Effector memory CD8-positive, alpha-beta T cell (primary cell): ENCODE results near the gene CEP70.

Source experiments
- ATAC-seq: fragments of 150-1000 bp; cut with Tn5 transposase; replicated peaks from 2 replicates; pipeline ENCODE4 v1.10.0; 2021; ENCODE audit warnings: mild to moderate bottlenecking, moderate library complexity
- DNase-seq, 3 experiments: peaks; one replicate each; pipeline ENCODE4 v3.0.0; 2021
- H3K27ac Mint-ChIP-seq, 2 donors: one replicate each; pipeline ENCODE4 v1.8.0; 2022; ENCODE audit warnings: mild to moderate bottlenecking in 2 of 2, mixed read lengths in 2 of 2, moderate library complexity in 2 of 2
- H3K27me3 Mint-ChIP-seq, 2 donors: one replicate each; pipeline ENCODE4 v1.8.0; 2022; ENCODE audit warnings: mixed read lengths in 2 of 2
- H3K36me3 Mint-ChIP-seq: one replicate; pipeline ENCODE4 v1.8.0; 2022; ENCODE audit warnings: mild to moderate bottlenecking, moderate library complexity, mixed read lengths; ENCODE audit not compliant: insufficient read depth
- H3K4me1 Mint-ChIP-seq, 2 donors: one replicate each; pipeline ENCODE4 v1.8.0; 2022; ENCODE audit warnings: low read depth in 2 of 2, mixed read lengths in 2 of 2
- H3K4me3 Mint-ChIP-seq, 2 donors: one replicate each; pipeline ENCODE4 v1.8.0; 2022; ENCODE audit warnings: mild to moderate bottlenecking in 2 of 2, mixed read lengths in 2 of 2, moderate library complexity in 2 of 2
- H3K9me3 Mint-ChIP-seq, 2 donors: one replicate each; pipeline ENCODE4 v1.8.0; 2022; ENCODE audit warnings: mixed read lengths in 2 of 2
- total RNA-seq, 9 experiments: gene quantifications; one replicate each; lab custom pipeline; 2026; lab: John Stamatoyannopoulos, UW

CEP70 gene, protein sequence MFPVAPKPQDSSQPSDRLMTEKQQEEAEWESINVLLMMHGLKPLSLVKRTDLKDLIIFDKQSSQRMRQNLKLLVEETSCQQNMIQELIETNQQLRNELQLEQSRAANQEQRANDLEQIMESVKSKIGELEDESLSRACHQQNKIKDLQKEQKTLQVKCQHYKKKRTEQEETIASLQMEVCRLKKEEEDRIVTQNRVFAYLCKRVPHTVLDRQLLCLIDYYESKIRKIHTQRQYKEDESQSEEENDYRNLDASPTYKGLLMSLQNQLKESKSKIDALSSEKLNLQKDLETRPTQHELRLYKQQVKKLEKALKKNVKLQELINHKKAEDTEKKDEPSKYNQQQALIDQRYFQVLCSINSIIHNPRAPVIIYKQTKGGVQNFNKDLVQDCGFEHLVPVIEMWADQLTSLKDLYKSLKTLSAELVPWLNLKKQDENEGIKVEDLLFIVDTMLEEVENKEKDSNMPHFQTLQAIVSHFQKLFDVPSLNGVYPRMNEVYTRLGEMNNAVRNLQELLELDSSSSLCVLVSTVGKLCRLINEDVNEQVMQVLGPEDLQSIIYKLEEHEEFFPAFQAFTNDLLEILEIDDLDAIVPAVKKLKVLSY
- 6.9 to 27.2 (median 16.8) reads per million in 9 experiments for total RNA-seq

DNA sequence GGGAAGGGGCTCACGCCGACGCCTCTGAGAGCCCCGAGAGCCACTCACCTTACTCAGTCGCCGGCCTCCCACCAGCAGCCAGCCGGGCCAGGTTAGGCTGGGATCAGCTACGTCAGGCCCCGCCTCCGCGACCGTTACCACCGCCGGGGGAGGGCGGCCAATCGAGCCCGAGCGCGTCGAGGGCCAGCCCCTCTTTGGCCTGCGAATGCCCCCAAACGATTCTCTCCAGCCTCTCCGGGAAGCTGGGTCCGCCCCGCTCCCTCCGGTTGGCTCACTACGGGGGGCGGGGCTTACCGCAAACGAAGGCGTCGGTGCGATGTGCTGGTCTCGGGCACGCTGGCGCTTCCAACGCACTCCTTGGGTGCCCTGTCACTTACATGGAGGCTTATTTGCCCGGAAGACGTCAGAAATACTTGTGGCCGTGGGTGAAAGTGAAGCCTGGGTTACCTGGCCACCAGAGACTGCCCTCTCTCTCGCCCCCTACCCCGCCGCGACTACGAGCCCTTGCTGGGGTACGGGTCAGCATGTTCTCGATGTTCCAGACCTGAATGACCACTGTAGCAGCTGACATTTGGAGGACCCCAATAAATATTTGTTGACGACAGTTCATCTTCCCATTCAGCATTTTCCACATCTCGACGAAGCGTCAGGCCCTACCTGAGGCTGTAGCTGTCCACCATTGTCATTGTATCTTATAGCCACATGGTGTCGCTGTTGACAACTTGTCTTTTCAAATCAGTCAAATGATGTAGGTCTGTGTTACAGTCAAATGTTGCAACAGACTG lies at the start of gene CEP70:
Gene CEP70 (minus strand): TSS at position 111 of the 785 bp plus-strand sequence. CDS start 21,333 bp downstream, outside the sequence.
- Mint-ChIP-seq H3K4me3 (peak within 1 kb of the TSS; percentile 88 to 99), H3K36me3 (peaks cover 18% of the 10 kb centered on the region), H3K4me1 (peaks cover 9 to 14% of the 10 kb centered on the region in 2 donors), H3K9me3 (no peaks in the 10 kb centered on the region), H3K27me3 (no peaks in the 10 kb centered on the region), H3K27ac (peak within 1 kb of the TSS; percentile 94 to 98)
- ATAC-seq (peak; percentile 92), DNase-seq (peak; percentile 86 to 90 (median 89))

DNA sequence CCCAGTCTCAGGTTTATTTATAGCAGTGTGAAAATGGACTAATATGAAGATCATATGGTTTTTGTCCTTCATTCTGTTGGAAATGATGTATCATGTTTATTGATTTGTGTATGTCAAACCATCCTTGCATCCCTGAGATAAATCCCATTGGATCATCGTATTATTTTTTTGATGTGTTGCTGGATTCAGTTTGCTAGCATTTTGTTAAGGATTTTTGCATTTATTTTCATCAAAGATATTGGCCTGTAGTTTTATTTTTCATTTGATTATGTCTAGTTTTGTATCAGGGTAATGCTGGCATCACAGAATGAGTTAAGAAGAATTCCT lies 48.8 kb upstream of the CEP70 start:
- no peaks in the 10 kb centered on the region for H3K27me3 Mint-ChIP-seq

DNA sequence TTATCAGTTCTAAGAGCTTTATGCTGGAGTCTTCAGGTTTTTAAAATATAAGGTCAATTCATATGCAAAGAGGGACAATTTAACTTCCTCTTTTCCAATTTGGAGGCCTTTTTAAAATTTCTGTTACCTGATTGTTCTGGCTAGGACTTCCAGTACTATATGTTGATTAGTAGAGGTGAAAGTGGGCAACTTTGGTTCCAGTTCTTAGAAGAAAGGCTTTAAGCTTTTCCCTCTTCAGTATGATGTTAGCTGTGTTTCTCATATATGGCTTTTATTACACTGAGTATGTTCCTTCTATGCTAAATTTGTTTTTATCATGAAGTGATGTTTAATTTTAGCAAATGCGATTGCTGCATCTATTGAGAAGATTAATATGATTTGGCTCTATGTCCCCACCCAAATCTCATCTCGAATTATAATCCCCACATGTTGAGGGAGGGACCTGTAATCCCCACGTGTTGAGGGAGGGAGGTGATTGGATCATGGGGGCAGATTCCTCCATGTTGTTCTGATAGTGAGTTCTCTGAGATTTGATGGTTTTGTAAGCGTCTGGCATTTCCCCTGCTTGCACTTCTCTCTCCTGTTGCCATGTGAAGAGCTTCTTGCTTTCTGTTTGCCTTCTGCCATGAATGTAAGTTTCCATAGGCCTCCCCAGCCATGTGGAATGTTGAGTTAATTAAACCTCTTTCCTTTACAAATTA lies 48.3 kb upstream of the CEP70 start:
- ATAC-seq (no peak), DNase-seq (no peak)
- Mint-ChIP-seq H3K4me1 (no peaks in the 10 kb centered on the region), H3K9me3 (peaks cover 14 to 19% of the 10 kb centered on the region in 2 donors), H3K4me3 (no peak overlapping the region), H3K36me3 (no peaks in the 10 kb centered on the region), H3K27ac (no peak overlapping the region), H3K27me3 (no peaks in the 10 kb centered on the region)

More for the DNA sequence above, 48.8 kb upstream of the CEP70 start:
- Mint-ChIP-seq H3K36me3 (no peaks in the 10 kb centered on the region), H3K4me3 (no peak overlapping the region), H3K9me3 (peaks cover 14 to 17% of the 10 kb centered on the region in 2 donors), H3K4me1 (no peaks in the 10 kb centered on the region), H3K27ac (no peak overlapping the region)
- ATAC-seq, result no peak
- no peak for DNase-seq

DNA sequence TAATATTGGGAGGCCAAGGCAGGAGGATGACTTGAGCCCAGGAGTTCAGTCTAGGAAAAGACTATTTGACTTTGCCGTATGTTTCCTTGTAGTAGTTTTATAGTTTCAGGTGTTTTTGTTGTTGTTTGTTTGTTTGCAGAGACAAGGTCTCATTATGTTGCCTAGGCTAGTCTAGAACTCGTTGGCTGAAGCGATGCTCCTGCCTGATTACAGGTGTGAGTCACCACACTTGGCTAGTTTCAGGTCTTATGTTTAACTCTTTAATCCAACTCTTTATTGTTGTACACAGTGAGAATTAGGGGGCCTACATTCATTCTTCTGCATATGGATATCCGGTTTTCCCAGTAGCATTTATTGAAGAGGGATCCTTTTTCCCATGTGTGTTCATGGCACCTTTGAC lies 46.5 kb upstream of the CEP70 start:
- Mint-ChIP-seq H3K27ac (no peak overlapping the region), H3K4me3 (no peak overlapping the region), H3K27me3 (no peaks in the 10 kb centered on the region), H3K36me3 (no peaks in the 10 kb centered on the region), H3K9me3 (peaks cover 9 to 19% of the 10 kb centered on the region in 2 donors), H3K4me1 (no peaks in the 10 kb centered on the region)
- DNase-seq (no peak), ATAC-seq (no peak)

DNA sequence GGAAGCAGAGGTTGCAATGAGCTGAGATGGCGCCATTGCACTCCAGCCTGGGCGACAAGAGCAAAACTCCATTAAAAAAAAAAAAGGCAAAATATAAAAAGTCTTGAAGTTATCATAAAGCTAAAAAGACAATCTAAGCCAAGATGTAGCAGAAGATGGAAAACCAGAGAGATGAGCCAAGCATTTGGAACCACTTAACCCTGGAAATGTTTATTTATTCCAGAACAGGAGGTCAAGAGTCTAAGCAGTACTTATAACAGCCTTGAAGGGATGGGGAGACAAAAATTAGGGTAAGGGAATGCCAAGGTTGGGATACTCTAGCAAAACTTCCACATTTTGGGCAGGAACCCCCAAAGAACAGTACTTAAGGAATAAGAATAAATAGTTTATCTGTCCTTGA lies 44.6 kb upstream of the CEP70 start:
- Mint-ChIP-seq H3K27ac (no peak overlapping the region), H3K9me3 (peaks cover 9 to 19% of the 10 kb centered on the region in 2 donors), H3K36me3 (no peaks in the 10 kb centered on the region), H3K27me3 (no peaks in the 10 kb centered on the region), H3K4me1 (no peaks in the 10 kb centered on the region), H3K4me3 (no peak overlapping the region)
- ATAC-seq (no peak), DNase-seq (no peak)

DNA sequence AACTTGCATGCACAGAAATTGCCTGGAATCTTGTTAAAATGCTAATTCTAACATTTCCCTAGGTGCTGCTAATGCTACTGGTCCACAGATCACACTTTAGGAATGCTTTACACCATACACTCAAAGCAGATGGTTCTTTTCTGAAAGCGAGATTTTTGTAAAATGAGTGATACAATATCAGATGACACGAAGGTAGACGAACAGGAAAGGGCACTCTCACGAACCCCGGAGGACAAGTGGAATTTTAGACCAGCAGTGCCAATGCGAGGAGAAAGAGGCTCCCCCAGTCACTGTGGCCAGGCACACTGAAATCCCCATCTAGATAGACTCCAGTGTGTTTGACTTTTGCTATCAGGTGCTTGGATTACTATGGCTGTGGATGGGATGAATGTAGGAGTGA lies 35.5 kb upstream of the CEP70 start:
- ATAC-seq (no peak), DNase-seq (no peak)
- Mint-ChIP-seq H3K4me3 (no peak overlapping the region), H3K4me1 (no peaks in the 10 kb centered on the region), H3K9me3 (no peaks in the 10 kb centered on the region), H3K27ac (no peak overlapping the region), H3K27me3 (no peaks in the 10 kb centered on the region), H3K36me3 (peaks cover 2% of the 10 kb centered on the region)

DNA sequence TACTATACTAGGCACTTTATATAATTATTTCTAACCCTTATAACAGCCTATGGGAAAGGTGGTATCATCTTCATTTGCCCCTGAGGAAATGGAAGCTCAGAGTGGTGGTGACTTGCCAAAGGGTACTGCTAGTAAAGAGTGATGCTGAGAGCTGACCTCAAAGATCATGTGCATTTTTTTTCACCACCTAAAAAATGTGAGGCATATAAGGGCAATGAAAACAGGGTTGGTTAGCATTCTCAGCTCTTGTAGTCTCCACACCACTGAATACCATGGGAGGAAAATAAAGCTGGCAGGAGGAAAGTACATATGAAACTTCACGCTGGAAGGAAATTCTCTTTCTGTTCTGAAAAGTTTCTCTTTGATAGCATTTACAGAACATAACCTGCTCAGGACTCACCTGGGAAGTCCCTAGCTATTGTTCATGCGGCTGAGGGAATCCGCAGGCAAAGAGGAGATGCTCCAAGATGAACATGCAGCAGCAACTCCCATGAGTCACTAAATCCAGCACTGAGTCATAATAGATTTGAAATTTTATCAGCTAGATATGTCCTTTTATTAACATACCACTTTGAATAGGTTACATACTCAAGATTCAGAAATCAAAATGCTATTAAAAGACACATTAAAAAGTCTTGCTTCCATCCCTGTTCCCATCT lies 31.8 kb upstream of the CEP70 start:
- no peak for ATAC-seq
- Mint-ChIP-seq H3K4me1 (no peaks in the 10 kb centered on the region), H3K27ac (no peak overlapping the region), H3K27me3 (no peaks in the 10 kb centered on the region), H3K9me3 (no peaks in the 10 kb centered on the region), H3K36me3 (peaks cover 4% of the 10 kb centered on the region), H3K4me3 (no peak overlapping the region)
- DNase-seq, result no peak

DNA sequence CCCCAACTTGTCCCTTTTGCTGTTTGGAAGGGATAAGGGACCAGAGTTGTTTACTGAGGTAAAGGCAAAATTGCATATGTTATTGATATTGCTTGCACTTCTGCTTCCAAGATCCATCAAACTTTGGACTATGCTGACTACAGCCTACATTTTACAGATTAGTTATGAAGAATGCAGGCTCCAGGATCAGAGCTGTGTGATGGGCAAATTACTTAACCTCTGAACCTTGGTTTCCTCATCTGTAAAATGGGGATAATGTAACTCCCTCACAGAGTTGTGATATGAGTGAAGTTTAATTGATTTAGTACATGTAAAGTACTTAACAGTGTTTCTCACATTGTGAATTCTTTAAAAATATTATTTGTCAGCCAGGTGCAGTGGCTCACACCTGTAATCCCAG lies 30.5 kb upstream of the CEP70 start:
- H3K27ac Mint-ChIP-seq, result no peak overlapping the region
- H3K4me1 Mint-ChIP-seq, result no peaks in the 10 kb centered on the region
- no peak for DNase-seq
- H3K27me3 Mint-ChIP-seq, result no peaks in the 10 kb centered on the region
- H3K36me3 Mint-ChIP-seq, result peaks cover 3% of the 10 kb centered on the region
- no peaks in the 10 kb centered on the region for H3K9me3 Mint-ChIP-seq
- ATAC-seq, result no peak
- H3K4me3 Mint-ChIP-seq, result no peak overlapping the region

DNA sequence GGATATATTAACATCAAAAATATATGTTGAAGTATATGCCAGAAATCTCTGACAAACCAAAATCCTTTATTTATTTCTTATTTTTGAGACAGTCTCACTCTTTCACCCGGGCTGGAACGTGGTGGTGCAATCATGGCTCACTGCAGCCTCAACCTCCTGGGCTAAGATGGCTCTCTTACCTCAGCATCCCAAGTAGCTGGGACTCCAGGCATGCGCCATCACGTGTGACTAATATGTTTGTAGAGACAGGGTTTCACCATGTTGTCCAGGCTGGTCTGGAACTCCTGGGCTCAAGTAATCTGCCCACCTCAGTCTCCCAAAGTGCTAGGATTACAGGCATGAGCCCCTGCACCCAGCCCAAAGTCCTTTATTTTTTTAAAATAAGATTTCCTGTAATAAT lies 26.4 kb upstream of the CEP70 start:
- peaks cover 0 to 5% of the 10 kb centered on the region in 2 donors for H3K4me1 Mint-ChIP-seq

DNA sequence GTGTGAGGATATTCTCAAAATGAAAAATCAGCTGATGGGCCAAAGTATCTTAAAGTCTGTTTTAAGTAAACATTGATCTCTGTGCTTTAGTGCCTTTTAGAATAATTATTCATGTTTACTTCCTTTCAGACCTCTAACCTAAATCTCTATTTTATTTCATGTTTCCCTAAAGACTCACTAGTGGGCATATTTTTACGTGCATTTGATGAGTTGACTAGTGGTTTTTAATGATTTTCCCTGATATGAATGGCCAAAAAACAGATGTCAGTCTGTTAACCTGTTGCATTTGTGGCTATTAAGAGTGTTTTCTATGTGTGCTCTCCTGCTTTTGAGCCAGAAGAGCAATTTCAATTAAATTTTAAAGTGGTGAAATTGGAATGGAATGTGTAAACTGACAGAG lies 21.4 kb upstream of the CEP70 start:
- Mint-ChIP-seq H3K27me3 (no peaks in the 10 kb centered on the region), H3K36me3 (peaks cover 12% of the 10 kb centered on the region), H3K4me1 (peaks cover 0 to 5% of the 10 kb centered on the region in 2 donors), H3K4me3 (no peak overlapping the region), H3K27ac (no peak overlapping the region), H3K9me3 (no peaks in the 10 kb centered on the region)
- ATAC-seq (no peak), DNase-seq (no peak)

More for the DNA sequence above, 26.4 kb upstream of the CEP70 start:
- H3K27ac Mint-ChIP-seq, result no peak overlapping the region
- DNase-seq, result no peak
- H3K36me3 Mint-ChIP-seq, result peaks cover 3% of the 10 kb centered on the region
- no peak overlapping the region for H3K4me3 Mint-ChIP-seq
- no peaks in the 10 kb centered on the region for H3K27me3 Mint-ChIP-seq
- no peak for ATAC-seq
- no peaks in the 10 kb centered on the region for H3K9me3 Mint-ChIP-seq

DNA sequence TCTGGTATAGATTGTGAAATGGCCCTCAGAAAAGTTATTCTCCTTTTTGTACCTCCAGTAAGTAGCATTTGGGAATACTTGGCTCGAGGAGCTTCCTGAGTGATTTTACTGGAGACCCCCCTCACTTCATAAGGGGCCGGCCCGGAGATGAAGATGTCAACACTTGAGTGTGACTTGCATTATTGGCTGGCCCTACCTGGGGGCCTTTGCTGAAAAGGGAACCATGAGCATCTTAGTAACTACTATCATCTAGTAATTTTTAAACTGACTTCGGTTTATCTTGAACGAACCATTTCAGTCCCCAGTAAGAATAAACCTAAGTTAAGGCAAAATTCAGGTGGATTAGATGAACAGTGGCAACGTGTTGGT lies 15.8 kb upstream of the CEP70 start:
- DNase-seq (no peak), ATAC-seq (no peak)
- Mint-ChIP-seq H3K27ac (peak overlapping the region; percentile 97 to 100), H3K9me3 (peaks cover 0 to 2% of the 10 kb centered on the region in 2 donors), H3K36me3 (peaks cover 42% of the 10 kb centered on the region), H3K4me1 (peaks cover 10 to 11% of the 10 kb centered on the region in 2 donors), H3K27me3 (peaks cover 0 to 5% of the 10 kb centered on the region in 2 donors), H3K4me3 (peak overlapping the region; percentile 76 to 94)

DNA sequence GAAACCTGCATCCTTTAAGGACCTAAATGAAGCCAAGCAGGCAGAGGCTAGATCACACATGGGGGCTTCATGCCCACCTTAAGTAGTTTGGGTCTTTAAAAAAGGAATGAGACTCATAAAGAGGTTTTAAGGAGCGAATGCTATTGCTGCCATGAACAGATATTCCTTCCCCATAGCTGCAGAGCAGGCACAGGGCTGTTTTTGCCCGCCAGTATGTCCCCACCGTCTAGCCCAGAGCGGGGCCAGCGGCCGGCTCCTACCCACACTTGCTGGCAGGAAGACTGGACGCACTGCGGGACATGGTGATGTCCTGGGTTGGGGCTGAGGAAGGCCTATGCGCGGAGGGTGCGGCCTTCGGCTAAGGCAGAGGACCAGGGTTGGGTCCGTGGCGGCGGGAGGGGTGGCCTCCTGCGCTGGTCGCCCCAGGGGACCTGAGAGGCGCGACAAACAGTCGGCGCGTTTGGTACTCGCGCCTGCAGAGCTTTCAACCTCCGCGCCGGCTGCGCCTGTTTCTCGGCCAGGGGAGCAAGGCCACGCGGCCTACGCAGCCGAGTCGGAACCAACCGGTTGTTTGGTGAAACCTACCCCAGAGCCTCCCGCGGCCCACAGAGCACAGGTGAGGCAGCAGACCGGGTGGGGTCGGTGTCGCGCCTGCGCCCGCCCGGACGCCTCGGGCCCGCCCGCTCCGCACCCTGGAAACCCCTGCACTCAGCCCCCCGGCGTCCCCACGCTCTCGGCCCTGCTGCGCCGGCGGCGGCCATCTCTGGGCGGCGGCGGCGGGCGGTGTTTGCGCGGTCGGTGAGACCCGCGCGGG lies 14.5 kb upstream of the CEP70 start, which contains the start of gene FAIM:
Gene FAIM (plus strand): TSS at position 450 of the 814 bp plus-strand sequence. CDS start 10,956 bp downstream, outside the sequence.
- H3K27ac Mint-ChIP-seq, result peak within 1 kb of the TSS; percentile 97 to 100
- H3K36me3 Mint-ChIP-seq, result peaks cover 42% of the 10 kb centered on the region
- H3K4me1 Mint-ChIP-seq, result peaks cover 10 to 11% of the 10 kb centered on the region in 2 donors
- peaks cover 0 to 2% of the 10 kb centered on the region in 2 donors for H3K9me3 Mint-ChIP-seq
- H3K4me3 Mint-ChIP-seq, result peak within 1 kb of the TSS; percentile 76 to 94
- H3K27me3 Mint-ChIP-seq, result peaks cover 0 to 5% of the 10 kb centered on the region in 2 donors
- ATAC-seq, result peak; percentile 77
- peak; percentile 53 to 76 (median 61) for DNase-seq
